Thoracic aorta (tissue), 2 donors: ENCODE measurements around the gene ACSS3. TPM values are rescaled to one million over a fixed set of nuclear protein-coding genes. Genes with fewer than 3 reads are reported as not detected.
A peak's percentile ranks its signal among the peaks of the same experiment; 100 is the strongest.

Experiments used
- ATAC-seq: fragments of 150-250 bp; one replicate; pipeline ENCODE4 v1.8.0; 2017; ENCODE audit warnings: low read depth; ENCODE audit not compliant: insufficient number of reproducible peaks, low FRiP score
- DNase-seq: peaks from one replicate; pipeline ENCODE4 v3.0.0-alpha.2; 2020; ENCODE audit warnings: low spot score
- H3K27ac ChIP-seq, 2 donors: fragments of 200-600 bp; sonication (generic); 1 replicate in 1 of 2; 2 replicates in 1 of 2; pipeline ENCODE4 v1.5.1; 2016; ENCODE audit warnings: mild to moderate bottlenecking in 2 of 2, moderate library complexity in 2 of 2
- H3K27me3 ChIP-seq: fragments of 200-600 bp; sonication (generic); replicated peaks from 2 replicates; pipeline ENCODE4 v1.6.0; 2016; ENCODE audit warnings: mild to moderate bottlenecking; ENCODE audit not compliant: insufficient read depth
- H3K36me3 ChIP-seq: fragments of 200-600 bp; sonication (generic); one replicate; pipeline ENCODE4 v1.5.1; 2016
- H3K4me1 ChIP-seq, 2 donors: fragments of 200-600 bp; sonication (generic); 1 replicate in 1 of 2; 2 replicates in 1 of 2; pipeline versions ENCODE4 v1.5.1 to v1.6.0; 2016; ENCODE audit warnings: low read depth in 2 of 2, mild to moderate bottlenecking in 1 of 2; ENCODE audit not compliant: control insufficient read depth in 1 of 2
- H3K4me3 ChIP-seq: fragments of 200-600 bp; sonication (generic); 2 replicates; pipeline ENCODE4 v1.5.1; 2016; ENCODE audit warnings: mild to moderate bottlenecking
- H3K9me3 ChIP-seq: fragments of 200-600 bp; sonication (generic); 2 replicates; pipeline ENCODE4 v1.5.1; 2016
- CTCF ChIP-seq: fragments of 200-600 bp; sonication (generic); IDR thresholded peaks from one replicate; pipeline ENCODE4 v1.5.1; 2019; ENCODE audit warnings: antibody characterized with exemption
- total RNA-seq, 2 donors: library from RNA; depleted of rRNA; stranded (reverse); fragments of >200 nt; gene quantifications; one replicate each; pipeline versions ENCODE4 v1.1.0 to v1.2.3, GENCODE V29; 2016

Gene ACSS3
- total RNA-seq, 2 donors from 2014 or later, result 16.5 to 30.0 TPM

DNA sequence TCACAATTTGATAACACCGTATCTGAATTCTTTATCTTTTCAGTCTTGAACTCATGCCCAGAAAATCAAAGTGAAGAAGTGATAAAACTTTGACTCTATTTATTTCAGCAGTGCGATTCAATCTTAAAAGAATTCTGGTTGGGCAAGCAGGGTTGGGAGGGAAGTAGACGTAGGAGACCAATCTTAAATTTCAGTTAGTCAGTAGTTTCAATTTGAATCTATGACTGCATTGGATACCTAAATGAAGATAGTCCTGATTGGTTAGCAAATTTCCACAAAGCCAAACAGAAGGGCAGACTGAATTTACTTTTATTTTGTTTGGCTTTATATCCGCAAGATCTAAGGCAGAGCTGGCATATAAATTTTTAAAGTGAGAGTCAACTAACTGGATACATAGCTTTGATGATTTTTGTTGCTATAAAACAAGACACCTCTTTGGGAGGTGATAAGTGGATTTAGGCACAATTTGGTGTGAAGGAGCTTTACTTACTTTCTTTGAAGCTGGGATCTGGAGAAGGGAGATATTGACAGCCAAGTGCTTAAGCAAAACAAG lies 2.6 kb downstream of the ACSS3 start:
- DNase-seq, result no peak
- Histone ChIP-seq H3K9me3 (no peaks in the 10 kb centered on the region), H3K27me3 (no peaks in the 10 kb centered on the region), H3K27ac (peak overlapping the region; percentile 82 to 83), H3K36me3 (no peaks in the 10 kb centered on the region), H3K4me3 (peak overlapping the region; percentile 81), H3K4me1 (peaks cover 13 to 20% of the 10 kb centered on the region in 2 donors)
- TF ChIP-seq CTCF, result no peak
- peak; percentile 47 for ATAC-seq

- Histone ChIP-seq H3K27me3 (no peaks in the 10 kb centered on the region), H3K36me3 (no peaks in the 10 kb centered on the region), H3K9me3 (no peaks in the 10 kb centered on the region), H3K4me3 (no peak overlapping the region), H3K4me1 (peaks cover 13 to 20% of the 10 kb centered on the region in 2 donors), H3K27ac (no peak overlapping the region)
- TF ChIP-seq CTCF, result no peak
- no peak for ATAC-seq
- no peak for DNase-seq
These were observed 3.8 kb downstream of the ACSS3 start for GRCh38 chr12:81081726-81082125.

- Histone ChIP-seq H3K27me3 (no peaks in the 10 kb centered on the region), H3K36me3 (no peaks in the 10 kb centered on the region), H3K9me3 (no peaks in the 10 kb centered on the region), H3K4me1 (peaks cover 13 to 20% of the 10 kb centered on the region in 2 donors), H3K4me3 (no peak overlapping the region), H3K27ac (no peak overlapping the region)
- ATAC-seq, result no peak
- TF ChIP-seq CTCF, result no peak
- DNase-seq, result no peak
These were observed 5.1 kb downstream of the ACSS3 start for GRCh38 chr12:81083018-81083417.

DNA sequence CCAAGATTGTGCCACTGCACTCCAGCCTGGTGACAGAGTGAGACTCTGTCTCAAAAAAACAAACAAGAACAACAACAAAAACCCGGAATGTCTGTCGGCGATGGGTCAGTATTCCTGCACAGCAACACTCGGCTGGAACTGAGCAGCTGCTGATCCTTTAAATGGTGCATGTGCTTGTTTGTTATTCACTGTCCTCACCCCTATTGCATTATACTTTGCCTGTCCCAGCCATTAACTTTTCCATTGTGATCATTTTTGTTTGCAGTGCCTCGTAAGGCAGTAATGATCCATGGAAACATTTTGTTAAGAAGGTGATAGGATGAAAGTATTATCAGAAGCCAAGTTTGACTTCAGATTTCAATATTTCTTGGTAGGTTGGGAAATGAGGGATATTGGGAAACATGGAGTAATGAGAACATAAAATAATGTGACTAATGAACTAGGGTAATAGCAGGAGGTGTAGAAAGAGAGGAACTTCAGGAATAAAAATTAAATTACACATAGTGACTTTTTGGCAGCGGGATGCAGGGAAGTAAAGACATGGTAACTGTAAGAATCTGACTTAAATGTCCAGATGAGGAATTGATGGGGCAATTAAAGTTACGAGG lies 6.1 kb downstream of the ACSS3 start:
- peaks cover 13 to 20% of the 10 kb centered on the region in 2 donors for H3K4me1 ChIP-seq
- no peaks in the 10 kb centered on the region for H3K27me3 ChIP-seq
- no peak for ATAC-seq
- H3K9me3 ChIP-seq, result no peaks in the 10 kb centered on the region
- DNase-seq, result no peak
- H3K4me3 ChIP-seq, result no peak overlapping the region
- no peaks in the 10 kb centered on the region for H3K36me3 ChIP-seq
- no peak overlapping the region for H3K27ac ChIP-seq
- TF ChIP-seq CTCF, result no peak

- ATAC-seq, result no peak
- Histone ChIP-seq H3K27me3 (no peaks in the 10 kb centered on the region), H3K4me1 (peaks cover 9 to 13% of the 10 kb centered on the region in 2 donors), H3K27ac (no peak overlapping the region), H3K4me3 (no peak overlapping the region), H3K9me3 (no peaks in the 10 kb centered on the region), H3K36me3 (no peaks in the 10 kb centered on the region)
- TF ChIP-seq CTCF, result no peak
- DNase-seq, result no peak
These were observed 7.0 kb downstream of the ACSS3 start for GRCh38 chr12:81084811-81085350.
